Activated CD4-positive, alpha-beta T cell treated with anti-CD3 and anti-CD28 coated beads, Interleukin-2, amount 10 ng/mL, durations not matched to agents 7 days and 5 days (primary cell): Measurements from ENCODE around the gene WWOX. TPM values are rescaled to one million over a fixed set of nuclear protein-coding genes. Genes with fewer than 3 reads are reported as not detected.

Experiments used
- CTCF ChIA-PET: fragments of 350-600 bp; sonication (Branson Sonifier 250); formaldehyde crosslinking; loops from one replicate; lab custom pipeline; 2021; ENCODE audit warnings: antibody characterized with exemption; lab: Charles Lee
- POLR2A ChIA-PET: fragments of 350-600 bp; sonication (Branson Sonifier 250); formaldehyde crosslinking; loops from one replicate; lab custom pipeline; 2021; ENCODE audit warnings: antibody characterized with exemption; lab: Charles Lee
- DNase-seq: peaks from one replicate; pipeline ENCODE4 v3.0.0-alpha.2; 2020
- H3K27ac Mint-ChIP-seq: one replicate; pipeline ENCODE4 v1.8.0; 2021; ENCODE audit warnings: mild to moderate bottlenecking, moderate library complexity, mixed read lengths
- H3K27me3 Mint-ChIP-seq: one replicate; pipeline ENCODE4 v1.8.0; 2021; ENCODE audit warnings: mixed read lengths
- H3K36me3 Mint-ChIP-seq: one replicate; pipeline ENCODE4 v1.8.0; 2021; ENCODE audit warnings: low read depth, mixed read lengths
- H3K4me1 Mint-ChIP-seq: one replicate; pipeline ENCODE4 v1.8.0; 2021; ENCODE audit warnings: mixed read lengths
- H3K4me3 Mint-ChIP-seq: one replicate; pipeline ENCODE4 v1.8.0; 2021; ENCODE audit warnings: mild to moderate bottlenecking, moderate library complexity, mixed read lengths
- H3K9me3 Mint-ChIP-seq: one replicate; pipeline ENCODE4 v1.8.0; 2021; ENCODE audit warnings: mixed read lengths
- total RNA-seq, 2 experiments: library from RNA; stranded (reverse); gene quantifications; one replicate each; pipeline ENCODE4 v1.2.3, GENCODE V29; 2021

Gene WWOX
- total RNA-seq, 2 experiments from 2014 or later = 22.2 to 28.9 TPM

- Mint-ChIP-seq H3K27me3 (no peaks in the 10 kb centered on the region), H3K4me3 (no peak overlapping the region), H3K36me3 (no peaks in the 10 kb centered on the region), H3K9me3 (no peaks in the 10 kb centered on the region), H3K4me1 (no peaks in the 10 kb centered on the region), H3K27ac (no peak overlapping the region)
- ChIA-PET POLR2A (no interaction called here), CTCF (no interaction called here)
- DNase-seq = no peak
Observed at GRCh38 chr16:78213751-78214150, 114.3 kb downstream of the WWOX start.

GRCh38 chr16:78215222-78215621, 115.8 kb downstream of the WWOX start:
- no peaks in the 10 kb centered on the region for H3K27me3 Mint-ChIP-seq
- H3K4me1 Mint-ChIP-seq = no peaks in the 10 kb centered on the region
- no peak overlapping the region for H3K27ac Mint-ChIP-seq
- no peaks in the 10 kb centered on the region for H3K9me3 Mint-ChIP-seq
- no peak overlapping the region for H3K4me3 Mint-ChIP-seq
- no peak for DNase-seq
- ChIA-PET POLR2A (no interaction called here), CTCF (interaction anchor here (0.6 kb wide), 1 partner anchor 148 kb away, joined by 3 read pairs; no protein-coding TSS in a partner anchor)
- no peaks in the 10 kb centered on the region for H3K36me3 Mint-ChIP-seq

- no peaks in the 10 kb centered on the region for H3K4me1 Mint-ChIP-seq
- H3K27ac Mint-ChIP-seq = no peak overlapping the region
- no peak for DNase-seq
- ChIA-PET POLR2A (no interaction called here), CTCF (no interaction called here)
- no peaks in the 10 kb centered on the region for H3K27me3 Mint-ChIP-seq
- H3K4me3 Mint-ChIP-seq = no peak overlapping the region
- no peaks in the 10 kb centered on the region for H3K9me3 Mint-ChIP-seq
- H3K36me3 Mint-ChIP-seq = no peaks in the 10 kb centered on the region
Observed at GRCh38 chr16:78216166-78216745, 116.8 kb downstream of the WWOX start.

GRCh38 chr16:78217276-78217675, 117.8 kb downstream of the WWOX start:
- no peak for DNase-seq
- ChIA-PET POLR2A (no interaction called here), CTCF (no interaction called here)
- H3K36me3 Mint-ChIP-seq = no peaks in the 10 kb centered on the region
- no peaks in the 10 kb centered on the region for H3K4me1 Mint-ChIP-seq
- no peak overlapping the region for H3K27ac Mint-ChIP-seq
- no peak overlapping the region for H3K4me3 Mint-ChIP-seq
- H3K9me3 Mint-ChIP-seq = no peaks in the 10 kb centered on the region
- no peaks in the 10 kb centered on the region for H3K27me3 Mint-ChIP-seq

GRCh38 chr16:78218279-78218678, 118.8 kb downstream of the WWOX start:
- ChIA-PET CTCF (no interaction called here), POLR2A (no interaction called here)
- Mint-ChIP-seq H3K27me3 (no peaks in the 10 kb centered on the region), H3K4me1 (no peaks in the 10 kb centered on the region), H3K36me3 (no peaks in the 10 kb centered on the region), H3K4me3 (no peak overlapping the region), H3K9me3 (no peaks in the 10 kb centered on the region), H3K27ac (no peak overlapping the region)
- no peak for DNase-seq

GRCh38 chr16:78218856-78219651, 119.6 kb downstream of the WWOX start:
- Mint-ChIP-seq H3K9me3 (no peaks in the 10 kb centered on the region), H3K27ac (no peak overlapping the region), H3K4me3 (no peak overlapping the region), H3K4me1 (no peaks in the 10 kb centered on the region), H3K36me3 (no peaks in the 10 kb centered on the region), H3K27me3 (no peaks in the 10 kb centered on the region)
- no peak for DNase-seq
- CTCF ChIA-PET = no interaction called here
- POLR2A ChIA-PET = no interaction called here

- ChIA-PET POLR2A (no interaction called here), CTCF (no interaction called here)
- Mint-ChIP-seq H3K4me1 (no peaks in the 10 kb centered on the region), H3K9me3 (no peaks in the 10 kb centered on the region), H3K27me3 (no peaks in the 10 kb centered on the region), H3K36me3 (no peaks in the 10 kb centered on the region), H3K27ac (no peak overlapping the region), H3K4me3 (no peak overlapping the region)
- DNase-seq = no peak
Observed at GRCh38 chr16:78220571-78220970, 121.1 kb downstream of the WWOX start.

- POLR2A ChIA-PET = no interaction called here
- Mint-ChIP-seq H3K9me3 (no peaks in the 10 kb centered on the region), H3K4me1 (no peaks in the 10 kb centered on the region), H3K4me3 (no peak overlapping the region), H3K27me3 (no peaks in the 10 kb centered on the region), H3K36me3 (no peaks in the 10 kb centered on the region), H3K27ac (no peak overlapping the region)
- CTCF ChIA-PET = no interaction called here
- DNase-seq = no peak
Observed at GRCh38 chr16:78221892-78222291, 122.4 kb downstream of the WWOX start.

- POLR2A ChIA-PET = no interaction called here
- Mint-ChIP-seq H3K27me3 (no peaks in the 10 kb centered on the region), H3K27ac (no peak overlapping the region), H3K36me3 (no peaks in the 10 kb centered on the region), H3K4me1 (no peaks in the 10 kb centered on the region), H3K4me3 (no peak overlapping the region), H3K9me3 (no peaks in the 10 kb centered on the region)
- CTCF ChIA-PET = interaction anchor here (0.7 kb wide), 1 partner anchor 9 kb away, joined by 3 read pairs; no protein-coding TSS in a partner anchor
- DNase-seq = no peak
Observed at GRCh38 chr16:78224342-78224741, 124.9 kb downstream of the WWOX start.

- Mint-ChIP-seq H3K36me3 (no peaks in the 10 kb centered on the region), H3K9me3 (no peaks in the 10 kb centered on the region), H3K27me3 (no peaks in the 10 kb centered on the region), H3K4me3 (no peak overlapping the region), H3K4me1 (no peaks in the 10 kb centered on the region), H3K27ac (no peak overlapping the region)
- ChIA-PET POLR2A (no interaction called here), CTCF (no interaction called here)
- DNase-seq = no peak
Observed at GRCh38 chr16:78225919-78226318, 126.5 kb downstream of the WWOX start.

GRCh38 chr16:78227855-78228254, 128.4 kb downstream of the WWOX start:
- H3K4me3 Mint-ChIP-seq = no peak overlapping the region
- no peaks in the 10 kb centered on the region for H3K27me3 Mint-ChIP-seq
- DNase-seq = no peak
- ChIA-PET CTCF (interaction anchor here (1.1 kb wide), 1 partner anchor 86 kb away, joined by 4 read pairs; no protein-coding TSS in a partner anchor), POLR2A (no interaction called here)
- H3K36me3 Mint-ChIP-seq = no peaks in the 10 kb centered on the region
- no peak overlapping the region for H3K27ac Mint-ChIP-seq
- no peaks in the 10 kb centered on the region for H3K4me1 Mint-ChIP-seq
- no peaks in the 10 kb centered on the region for H3K9me3 Mint-ChIP-seq

- no peaks in the 10 kb centered on the region for H3K4me1 Mint-ChIP-seq
- CTCF ChIA-PET = interaction anchor here (0.6 kb wide), 1 partner anchor 445 kb away, joined by 3 read pairs; no protein-coding TSS in a partner anchor
- POLR2A ChIA-PET = no interaction called here
Observed at GRCh38 chr16:78228704-78229103, 129.2 kb downstream of the WWOX start.

GRCh38 chr16:78230832-78231231, 131.4 kb downstream of the WWOX start:
- POLR2A ChIA-PET = no interaction called here
- no peak overlapping the region for H3K4me3 Mint-ChIP-seq
- CTCF ChIA-PET = no interaction called here
- H3K36me3 Mint-ChIP-seq = no peaks in the 10 kb centered on the region
- DNase-seq = no peak
- H3K27me3 Mint-ChIP-seq = no peaks in the 10 kb centered on the region
- no peaks in the 10 kb centered on the region for H3K4me1 Mint-ChIP-seq
- no peaks in the 10 kb centered on the region for H3K9me3 Mint-ChIP-seq
- no peak overlapping the region for H3K27ac Mint-ChIP-seq

More at GRCh38 chr16:78228704-78229103, 129.2 kb downstream of the WWOX start:
- no peaks in the 10 kb centered on the region for H3K9me3 Mint-ChIP-seq
- DNase-seq = no peak
- no peaks in the 10 kb centered on the region for H3K27me3 Mint-ChIP-seq
- no peak overlapping the region for H3K27ac Mint-ChIP-seq
- no peaks in the 10 kb centered on the region for H3K36me3 Mint-ChIP-seq
- no peak overlapping the region for H3K4me3 Mint-ChIP-seq
